T-helper 22 cell (primary cell): ENCODE data around the gene METTL24.

Experiments
- DNase-seq: peaks from one replicate; pipeline ENCODE4 v3.0.0-alpha.2; 2020; ENCODE audit warnings: low read depth

Gene METTL24, protein sequence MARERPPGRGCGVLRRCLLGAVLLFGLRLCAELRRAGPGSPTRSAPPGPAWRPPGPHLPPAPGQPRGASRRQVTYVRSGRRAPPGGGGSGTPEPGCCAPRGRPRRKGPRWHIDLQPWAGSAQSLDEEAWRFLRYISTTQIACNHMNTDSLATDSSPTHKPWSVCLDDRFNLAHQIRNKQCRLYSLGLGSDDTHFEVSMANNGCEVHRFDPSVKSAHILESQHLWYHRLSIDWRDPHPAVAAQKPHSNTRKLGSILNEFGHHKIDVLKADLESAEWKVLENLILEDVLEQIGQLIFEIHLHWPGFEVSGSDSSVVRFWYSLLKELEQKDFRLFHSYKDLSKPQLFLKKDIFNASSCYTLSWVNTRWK

DNA sequence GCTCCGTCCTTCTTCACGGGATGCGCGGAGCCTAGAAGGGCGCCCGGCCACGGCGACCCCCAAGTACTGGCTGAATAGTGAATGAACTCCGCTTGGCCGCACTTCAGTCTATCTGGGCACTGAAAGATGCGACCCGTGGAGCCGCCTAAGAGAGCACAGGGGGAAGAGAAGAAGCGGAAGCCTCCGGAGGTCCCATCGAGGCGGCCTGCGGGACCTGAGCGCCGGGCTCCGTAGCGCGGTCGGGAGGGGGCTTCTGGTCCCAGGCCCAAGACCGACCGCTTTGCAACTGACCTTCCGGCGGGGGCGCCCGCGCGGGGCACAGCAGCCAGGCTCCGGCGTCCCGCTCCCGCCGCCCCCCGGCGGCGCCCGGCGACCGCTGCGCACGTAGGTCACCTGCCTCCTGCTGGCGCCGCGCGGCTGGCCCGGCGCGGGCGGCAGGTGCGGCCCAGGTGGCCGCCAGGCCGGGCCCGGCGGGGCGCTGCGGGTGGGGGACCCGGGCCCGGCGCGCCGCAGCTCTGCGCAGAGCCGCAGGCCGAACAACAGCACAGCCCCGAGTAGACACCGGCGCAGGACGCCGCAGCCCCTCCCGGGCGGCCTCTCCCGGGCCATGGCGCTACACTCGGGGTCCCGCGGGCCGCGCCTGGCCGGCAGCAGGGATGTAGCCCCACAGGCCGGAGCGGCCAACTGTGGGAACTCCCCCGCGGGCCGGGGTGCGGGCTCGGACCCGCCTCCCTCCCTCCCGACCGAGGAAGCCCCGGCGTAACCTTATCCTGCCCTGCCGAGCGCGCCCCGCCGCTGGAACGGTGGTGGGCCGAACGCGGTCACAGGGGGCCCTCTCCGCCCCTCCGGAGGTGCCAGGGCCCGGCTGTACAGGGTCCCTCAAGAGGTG is at the start of gene METTL24:
Gene METTL24, minus strand, starts transcription at position 686 of the 889 bp plus-strand sequence. Its CDS starts 77 bp downstream, at position 609.
- no peak for DNase-seq

DNA sequence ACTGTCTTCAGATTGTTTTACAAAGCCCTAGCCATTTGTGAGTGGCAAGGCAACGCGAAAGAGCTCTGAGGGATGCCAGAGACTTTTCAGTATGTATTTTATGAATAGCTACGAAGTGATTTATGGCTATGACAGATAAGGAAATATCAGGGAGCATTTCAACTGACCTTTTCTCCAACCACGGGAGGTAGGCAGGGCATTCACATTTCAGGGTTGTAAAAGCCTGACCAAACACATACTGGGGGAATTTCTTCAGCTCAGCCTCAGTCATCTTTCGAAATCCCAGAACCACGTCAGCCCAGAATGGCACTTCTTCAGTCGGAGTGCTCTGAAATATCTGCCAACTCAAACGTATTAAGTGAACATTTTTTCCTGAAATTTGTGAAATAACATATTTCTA is 46.5 kb upstream of the METTL24 start:
- DNase-seq: no peak

DNA sequence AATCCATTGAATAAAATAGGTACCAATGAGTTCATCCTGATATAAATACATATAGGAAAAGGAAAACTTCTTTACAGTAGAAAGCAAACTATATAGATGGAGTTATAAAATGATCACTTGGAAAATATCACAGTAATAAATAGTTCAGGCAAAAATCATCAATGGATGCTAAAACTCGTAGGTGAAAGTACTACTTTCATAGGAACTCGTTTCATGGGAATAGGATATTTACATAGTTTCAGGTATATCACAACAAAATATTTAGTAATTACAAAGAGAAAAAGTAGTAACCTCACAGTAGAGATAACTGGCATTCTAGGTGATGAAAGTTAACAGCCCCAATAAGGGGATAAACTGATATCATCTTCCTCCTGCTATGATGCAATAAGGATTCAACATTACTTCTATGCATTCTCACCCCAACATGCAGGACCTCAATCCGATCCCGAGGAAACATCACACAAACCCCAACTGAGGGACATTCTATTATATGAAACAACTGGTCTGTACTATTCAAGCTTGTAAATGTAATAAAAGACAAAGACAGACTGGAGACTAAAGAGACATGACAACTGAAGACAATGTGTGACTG is 43.5 kb upstream of the METTL24 start:
- DNase-seq: no peak

DNA sequence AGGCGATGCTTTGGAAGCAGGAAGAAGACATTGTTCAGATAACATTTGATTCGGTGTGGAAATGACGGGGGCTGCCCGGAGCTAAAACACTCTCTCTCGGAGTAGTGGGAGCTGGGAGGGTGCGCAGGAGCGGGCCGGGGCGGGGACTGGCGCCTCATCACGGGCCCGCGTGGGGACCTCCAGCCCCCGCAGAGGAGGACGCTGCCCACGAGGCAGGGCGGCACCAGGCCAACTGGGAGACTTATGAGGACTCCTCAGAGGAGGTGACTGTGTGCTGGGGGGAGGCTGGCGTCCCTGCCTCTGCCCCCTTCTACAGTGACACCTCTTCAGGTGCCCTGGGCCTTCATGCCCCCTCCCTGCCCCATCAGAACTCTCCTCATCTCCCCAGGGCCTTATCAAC is 42.1 kb upstream of the METTL24 start:
- no peak for DNase-seq

DNA sequence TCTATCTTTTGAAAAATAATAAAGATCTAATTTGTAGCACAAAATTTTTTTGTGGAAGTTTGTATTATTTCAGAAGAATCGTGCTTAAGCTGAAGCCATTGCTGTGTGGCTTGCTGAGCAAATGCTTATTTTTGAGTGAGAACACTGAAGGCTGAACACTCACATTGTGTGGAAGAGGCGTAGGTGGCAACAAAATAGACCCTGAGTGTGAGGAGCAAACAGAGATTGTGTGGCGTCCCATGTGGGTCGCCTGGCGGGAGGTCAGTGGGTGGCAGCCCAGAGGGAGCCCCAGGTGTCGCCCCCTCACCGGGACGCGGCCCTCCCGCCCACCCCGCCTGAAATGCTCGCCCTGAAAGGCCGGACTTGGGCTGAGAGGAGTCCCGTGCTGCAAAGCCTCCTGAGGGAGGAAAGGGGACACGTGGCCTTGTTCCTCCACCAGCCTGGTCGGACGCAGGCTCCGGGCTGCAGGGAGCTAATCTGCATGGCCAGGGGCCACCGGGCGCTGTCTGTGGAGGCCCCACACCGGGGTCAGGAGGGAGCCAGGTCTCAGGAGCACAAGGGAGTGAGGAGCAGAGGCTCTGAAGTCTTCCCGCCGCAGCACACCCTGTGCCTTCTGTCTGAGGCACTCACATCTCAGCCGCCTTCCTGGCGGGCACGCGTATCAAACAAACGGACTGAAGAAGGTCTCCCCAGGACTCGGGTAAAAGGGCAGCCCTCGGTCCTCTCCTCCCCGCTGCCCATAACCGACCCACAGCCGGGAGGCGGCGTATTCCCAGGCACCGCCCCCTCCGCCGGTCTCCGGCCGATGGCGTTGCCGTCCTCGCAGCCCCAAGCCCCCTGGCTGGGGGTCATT is 41.3 kb upstream of the METTL24 start:
- no peak for DNase-seq

DNA sequence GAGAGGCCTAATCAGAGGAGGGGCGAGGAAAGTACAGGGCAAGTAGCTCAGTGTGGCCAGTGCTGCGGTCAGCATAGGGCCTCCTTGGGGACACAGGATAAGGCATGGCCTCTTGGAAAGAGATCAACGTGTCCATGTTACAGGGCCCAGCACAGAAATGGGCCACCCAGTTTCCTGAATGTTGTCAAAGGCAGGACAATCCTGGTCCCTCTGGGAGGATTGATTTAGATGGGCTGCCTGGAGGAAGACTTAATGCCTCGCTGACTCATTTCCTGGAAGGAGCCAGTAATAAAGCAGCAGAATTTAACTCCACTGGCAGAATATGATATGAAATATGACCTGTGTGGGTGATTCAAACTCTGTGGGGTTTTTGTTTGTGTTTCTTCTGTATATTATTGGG is 40.6 kb upstream of the METTL24 start:
- DNase-seq: no peak

DNA sequence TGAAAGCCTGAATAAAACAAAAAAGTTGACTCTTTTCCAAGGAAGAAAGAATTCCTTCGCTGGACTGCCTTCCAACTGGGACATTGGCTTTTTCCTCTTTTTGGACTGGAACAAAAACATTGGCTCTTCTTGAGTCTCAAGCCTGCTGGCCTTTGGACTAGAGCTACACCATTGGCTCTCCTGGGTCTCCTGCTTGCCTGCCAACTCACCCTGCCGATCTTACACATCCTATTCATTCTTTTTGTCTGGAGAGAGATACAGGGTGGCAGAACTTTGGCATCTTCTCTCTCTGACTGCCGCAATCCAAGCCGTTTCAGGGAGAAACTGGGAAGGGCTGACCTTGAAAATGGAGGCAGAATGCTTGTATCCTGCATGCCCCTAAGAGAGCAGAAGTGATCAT is 37.1 kb upstream of the METTL24 start:
- DNase-seq: no peak

DNA sequence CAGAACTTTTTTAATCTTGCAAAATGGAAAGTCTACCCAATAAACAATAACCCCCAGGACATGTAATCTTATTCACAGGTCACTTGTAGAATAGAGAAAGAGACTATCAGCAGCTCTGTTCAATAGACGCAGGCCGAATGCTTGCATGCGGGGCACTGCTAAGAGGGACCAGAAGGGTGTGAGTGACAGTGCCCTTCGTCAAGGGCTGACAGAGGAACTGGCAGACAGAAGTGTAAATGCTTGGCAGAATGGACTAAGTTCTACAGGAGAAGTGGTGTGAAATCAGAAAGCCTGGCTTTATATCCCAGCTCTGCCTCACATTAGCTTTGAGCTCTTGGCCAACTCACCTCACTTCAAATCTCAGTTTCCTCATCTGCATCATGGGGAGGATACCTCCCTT is 36.3 kb upstream of the METTL24 start:
- no peak for DNase-seq

DNA sequence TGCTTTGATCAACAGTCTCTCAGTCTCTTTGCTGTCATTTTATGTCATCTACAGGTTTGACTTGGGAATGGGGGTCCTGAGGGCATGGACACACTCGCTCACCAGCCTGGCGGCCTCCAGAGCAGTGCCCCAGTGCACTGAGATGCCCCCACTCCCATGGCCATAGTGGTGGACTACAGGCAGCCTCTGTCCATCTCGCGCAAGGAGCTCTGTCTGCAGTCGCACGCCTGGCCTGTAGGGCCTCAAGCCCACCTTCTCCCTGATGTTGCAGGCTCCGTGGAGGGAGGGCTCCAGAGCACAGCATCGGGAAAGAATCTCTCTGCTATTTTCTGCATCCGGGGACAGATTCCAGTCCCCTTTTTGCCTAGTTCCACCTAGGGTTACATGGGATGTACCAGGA is 34.6 kb upstream of the METTL24 start:
- no peak for DNase-seq

DNA sequence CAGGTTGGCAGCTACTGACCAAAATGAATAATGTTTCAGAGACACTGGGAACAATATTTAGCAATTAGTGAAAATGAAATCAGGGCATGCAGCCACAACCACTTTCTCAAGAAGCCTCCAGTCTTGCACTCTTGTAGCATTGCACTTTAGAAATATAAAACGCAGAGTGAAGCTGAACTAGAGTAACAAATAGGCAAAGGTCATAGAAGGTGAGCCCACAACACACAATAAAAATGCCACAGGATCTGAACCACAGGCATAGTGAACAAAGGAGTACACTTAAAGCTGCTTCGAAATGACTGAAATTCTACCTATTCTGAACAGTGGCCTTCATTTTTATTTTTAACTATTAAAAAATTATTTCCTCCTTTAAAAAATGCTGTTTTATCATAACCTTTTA is 32.3 kb upstream of the METTL24 start:
- DNase-seq: no peak

DNA sequence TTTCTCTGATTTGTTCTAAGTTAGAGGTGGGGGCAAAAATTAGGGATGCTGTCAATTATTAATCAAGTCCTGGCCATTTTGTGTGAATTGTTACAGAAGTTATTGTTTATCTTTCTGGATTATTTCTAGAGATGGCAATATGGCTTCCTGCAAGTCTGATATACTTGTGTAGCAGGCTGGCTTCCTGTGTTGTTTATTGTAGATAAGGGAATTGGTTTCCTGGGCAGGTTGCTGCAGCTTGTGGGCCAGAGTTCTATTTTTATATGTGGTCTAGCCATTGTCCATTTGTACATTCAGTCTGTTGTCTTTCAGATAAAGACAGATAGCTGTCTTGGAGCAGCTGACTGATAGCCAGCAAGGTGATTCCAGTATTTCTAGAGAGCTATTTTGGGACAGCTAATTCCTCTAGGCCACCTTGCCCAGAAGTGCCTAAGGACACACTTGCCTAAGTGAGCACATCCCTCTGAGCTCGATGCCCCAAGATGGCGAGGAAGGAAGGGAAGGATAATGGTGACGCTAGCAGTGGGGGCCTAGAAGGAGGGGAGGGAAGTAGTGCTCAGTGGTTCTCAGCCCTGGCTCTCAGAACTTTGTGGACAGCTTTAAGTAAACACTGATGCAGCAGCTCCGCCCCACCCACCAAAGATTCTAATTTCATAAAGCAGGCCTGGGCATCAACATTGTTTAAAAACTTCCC is 31.7 kb upstream of the METTL24 start:
- DNase-seq: no peak

DNA sequence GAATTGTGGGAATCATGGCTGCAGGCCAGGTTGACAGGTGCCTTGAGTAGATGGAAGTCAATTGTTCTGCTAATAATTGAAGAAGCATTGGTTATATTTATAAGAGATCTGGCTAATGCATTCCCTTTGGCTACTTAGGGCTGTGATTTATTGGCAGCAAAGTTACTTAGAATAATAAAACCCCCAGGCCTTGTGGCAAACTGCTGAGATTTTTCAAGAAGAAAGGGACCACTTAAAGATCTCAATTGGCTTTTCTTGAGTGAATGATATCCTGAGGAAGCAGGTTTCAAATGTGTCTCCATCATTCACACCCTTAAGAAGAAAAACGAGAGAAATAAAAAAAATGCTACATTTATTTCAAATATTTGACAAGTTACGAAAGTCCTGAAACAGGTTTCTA is 29.8 kb upstream of the METTL24 start:
- no peak for DNase-seq

DNA sequence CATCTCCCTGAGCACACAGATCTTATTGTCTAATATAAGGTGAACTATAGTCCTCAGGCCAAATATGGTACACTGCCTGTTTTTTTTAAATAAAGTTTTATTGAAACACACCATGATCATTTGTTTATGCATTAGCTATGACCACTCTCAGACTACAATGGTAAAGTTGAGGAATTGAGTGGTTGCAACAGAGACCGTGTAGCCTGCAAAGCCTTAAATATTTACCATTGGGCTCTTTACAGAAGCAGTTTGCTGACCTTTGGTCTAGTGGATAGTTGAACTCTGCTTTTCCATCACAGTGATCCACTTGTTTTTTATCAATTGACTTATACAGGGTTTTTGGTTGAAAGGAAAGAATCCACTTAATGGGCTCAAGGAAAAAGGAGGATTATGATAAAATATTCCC is 27.3 kb upstream of the METTL24 start:
- DNase-seq: no peak

DNA sequence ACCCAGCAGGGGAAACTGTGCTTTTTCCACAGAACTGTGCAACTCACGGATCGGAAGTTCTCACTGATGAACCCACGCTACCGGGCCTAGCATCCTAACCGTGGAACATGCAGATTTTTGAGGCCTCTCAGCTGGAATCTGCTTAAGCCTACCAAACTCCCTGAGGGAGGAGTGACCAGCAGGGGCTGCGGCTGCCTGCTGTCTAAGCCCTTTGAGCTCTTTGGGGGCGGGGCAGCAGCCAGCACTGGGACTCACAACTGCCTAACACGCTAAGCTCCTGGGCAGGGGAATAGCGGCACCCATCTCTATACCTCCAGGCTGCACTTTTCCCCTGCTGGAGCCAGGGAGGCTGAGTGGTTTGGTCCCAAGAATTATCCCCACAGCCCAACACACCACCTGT is 20.4 kb upstream of the METTL24 start:
- DNase-seq: no peak

DNA sequence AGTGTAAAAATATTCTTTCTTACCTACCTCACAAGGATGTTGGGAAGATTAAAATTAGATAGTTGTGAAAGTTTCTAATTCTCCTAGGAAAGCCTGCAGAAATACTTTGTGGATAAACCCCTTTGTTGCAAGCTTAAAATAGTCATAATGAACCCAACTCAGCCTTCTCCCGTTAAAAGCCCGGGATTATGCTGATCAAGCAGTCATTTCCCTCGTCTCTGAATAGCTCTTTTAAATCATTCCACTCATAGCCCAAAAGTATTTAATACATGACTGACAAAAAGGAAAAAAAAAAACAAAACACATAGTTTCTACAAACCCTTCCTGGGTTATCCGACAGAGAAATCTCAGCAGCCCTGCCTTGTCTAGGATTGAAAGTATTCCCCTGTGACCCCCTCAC is 10.9 kb upstream of the METTL24 start:
- no peak for DNase-seq

DNA sequence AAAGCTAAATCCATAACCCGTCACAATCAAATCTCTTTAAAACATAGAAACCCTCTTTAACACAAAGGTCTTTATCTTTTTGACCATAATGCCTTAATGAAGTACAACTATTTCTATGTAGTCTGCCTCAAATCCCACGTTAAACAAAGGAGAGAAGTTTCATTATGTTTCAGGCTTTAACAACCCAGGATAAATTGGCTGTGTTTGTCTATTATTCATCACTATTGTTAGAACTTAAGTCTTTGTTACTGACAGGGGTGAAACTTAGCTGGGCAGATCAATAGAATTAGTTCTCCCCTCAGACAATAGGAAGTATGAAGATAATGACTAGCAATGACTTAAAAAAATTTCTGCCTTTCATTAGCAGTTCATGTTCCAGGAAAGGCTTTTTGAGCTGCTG is 10.1 kb upstream of the METTL24 start:
- DNase-seq: no peak

DNA sequence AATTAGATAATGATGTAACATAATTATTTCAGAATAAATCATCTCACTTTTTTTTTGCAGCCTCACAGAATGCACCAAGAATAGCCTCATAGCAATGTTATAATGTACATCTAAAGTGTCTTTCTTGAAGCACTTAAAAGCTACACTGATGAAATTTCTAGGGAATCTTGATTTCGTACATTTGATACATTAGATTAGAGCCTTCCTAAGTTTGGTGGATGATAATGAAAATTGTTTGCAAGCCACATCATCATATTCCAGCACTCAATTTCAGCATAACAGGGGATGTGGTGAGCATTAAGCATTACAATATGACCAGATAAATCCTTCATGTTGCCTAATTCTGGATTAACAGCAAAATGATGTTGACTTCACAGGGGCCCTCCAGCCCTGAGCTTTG is 9.7 kb upstream of the METTL24 start:
- no peak for DNase-seq

DNA sequence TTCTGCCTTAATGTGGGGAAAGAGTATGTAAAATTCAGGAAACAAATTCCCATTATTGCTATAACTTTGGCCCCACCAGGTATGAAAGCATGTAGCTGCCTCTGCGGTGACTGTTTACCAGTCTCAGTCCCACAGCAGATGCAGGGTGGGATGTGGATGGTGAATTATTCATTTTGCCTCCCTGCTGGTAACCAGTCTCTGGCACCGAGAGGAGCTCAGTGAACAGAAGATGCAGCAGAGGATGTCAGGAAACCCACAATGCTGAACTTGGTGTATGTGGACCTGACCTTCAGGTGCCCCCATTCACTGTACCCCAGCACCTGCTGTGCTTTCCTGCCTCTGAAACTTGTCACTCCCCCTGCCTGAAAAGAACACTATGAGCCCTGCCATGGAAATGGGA is 8.8 kb upstream of the METTL24 start:
- DNase-seq: no peak

DNA sequence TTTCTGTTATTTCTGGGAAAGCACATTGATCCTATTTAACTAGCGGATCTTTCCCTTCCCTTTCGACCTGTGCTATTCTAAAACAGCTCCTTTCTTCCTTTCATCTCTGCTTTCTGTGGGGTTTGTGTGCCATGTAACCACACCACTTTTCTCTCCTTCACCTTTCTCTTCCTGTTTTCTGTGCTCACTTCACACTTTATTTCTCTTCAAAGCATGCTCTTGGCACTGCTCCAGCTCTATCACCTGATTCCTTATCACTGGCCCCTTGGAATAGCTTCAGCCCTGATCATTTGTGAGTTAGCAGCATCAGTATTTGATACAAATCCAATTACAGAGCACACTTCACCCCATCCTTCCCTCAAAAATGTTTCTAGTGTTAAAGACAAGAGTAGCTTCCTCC is 8.1 kb upstream of the METTL24 start:
- no peak for DNase-seq

DNA sequence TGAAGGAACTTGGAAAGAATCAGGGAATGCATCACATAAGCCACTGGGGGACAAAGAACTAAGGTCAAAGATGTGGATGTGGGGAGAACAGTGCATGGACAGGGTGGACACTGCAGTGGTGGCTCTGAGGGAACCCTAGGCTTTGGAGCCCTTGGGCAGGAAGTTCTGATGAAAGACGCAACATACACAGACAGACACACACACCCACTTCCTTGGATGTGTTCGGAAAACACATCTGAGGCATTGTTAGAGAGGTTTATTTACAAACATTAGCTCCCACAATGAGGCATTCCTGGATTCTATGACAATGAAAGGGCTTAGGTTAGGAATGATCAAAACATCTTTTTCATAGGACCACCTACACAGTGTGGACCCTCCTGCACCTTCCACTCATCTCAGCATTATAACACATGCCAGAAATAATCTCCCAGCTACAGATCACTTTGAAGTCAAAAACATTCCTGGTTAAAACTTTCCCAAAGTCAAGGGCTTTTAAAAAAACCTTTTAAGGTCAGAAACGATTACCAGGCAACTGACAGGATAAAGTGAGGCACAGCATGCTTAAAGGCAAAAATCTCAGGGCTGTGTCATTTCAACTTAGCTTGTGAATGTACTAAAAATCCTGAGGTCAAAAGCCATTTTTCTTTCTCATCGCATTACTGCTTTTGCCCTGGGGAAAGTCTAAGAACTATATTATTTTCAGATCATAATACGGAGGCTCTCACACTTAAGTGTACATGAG is 6.4 kb upstream of the METTL24 start:
- no peak for DNase-seq

DNA sequence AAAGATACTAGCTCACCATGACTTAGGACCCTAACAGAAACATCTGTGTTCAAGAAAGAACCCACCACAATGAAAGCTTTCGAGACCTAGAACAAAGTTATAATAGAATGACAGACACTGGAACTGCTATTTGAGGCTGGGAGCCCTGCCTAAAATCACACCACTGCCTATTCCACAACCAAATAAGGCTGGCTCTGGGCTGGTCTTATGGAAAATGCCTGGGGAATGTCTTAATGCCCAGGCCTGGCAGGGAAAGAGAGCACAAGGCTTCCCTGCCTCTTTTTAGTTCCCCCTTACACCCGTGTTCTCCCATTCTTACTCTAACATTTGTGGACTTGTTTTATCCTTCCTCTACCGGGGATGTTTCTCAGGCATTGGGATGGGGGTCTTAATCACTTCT is 5.6 kb upstream of the METTL24 start:
- no peak for DNase-seq
